HG02852 (cell line): ENCODE data around the gene KDM4E.
"Not testable (repeated sequence)": the region's sequence is repeated elsewhere in the genome, so short reads cannot be mapped to it uniquely, and the experiment has no call there.

ENCODE experiments used
- ATAC-seq: cut with Tn5 transposase; IDR thresholded peaks from one replicate; pipeline ENCODE4 v1.9.1; 2021; ENCODE audit warnings: mild to moderate bottlenecking, moderate library complexity; ENCODE audit not compliant: unreplicated experiment

The KDM4E gene

DNA sequence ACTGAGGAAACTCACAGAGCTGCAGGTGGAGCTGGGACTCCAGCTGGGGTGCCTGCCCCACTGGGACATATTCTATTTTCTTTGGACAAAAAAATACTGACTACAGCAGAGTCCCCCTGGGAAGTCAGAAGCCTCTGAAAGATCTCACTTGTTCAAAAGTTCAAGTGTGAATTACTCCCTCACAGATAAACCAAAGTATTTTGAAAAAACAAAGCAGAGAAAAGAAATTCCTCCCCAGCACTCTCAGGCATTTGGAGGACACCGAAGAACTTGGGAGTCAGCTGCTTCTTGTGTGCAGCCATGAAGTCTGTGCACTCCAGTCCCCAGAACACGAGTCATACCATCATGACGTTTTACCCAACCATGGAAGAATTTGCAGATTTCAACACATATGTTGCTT is 24.1 kb downstream of the KDM4E start, which contains the start of gene KDM4F:
TSS of gene KDM4F (plus strand) at position 301 of the 400 bp plus-strand sequence.
- ATAC-seq, result not testable (repeated sequence)

DNA sequence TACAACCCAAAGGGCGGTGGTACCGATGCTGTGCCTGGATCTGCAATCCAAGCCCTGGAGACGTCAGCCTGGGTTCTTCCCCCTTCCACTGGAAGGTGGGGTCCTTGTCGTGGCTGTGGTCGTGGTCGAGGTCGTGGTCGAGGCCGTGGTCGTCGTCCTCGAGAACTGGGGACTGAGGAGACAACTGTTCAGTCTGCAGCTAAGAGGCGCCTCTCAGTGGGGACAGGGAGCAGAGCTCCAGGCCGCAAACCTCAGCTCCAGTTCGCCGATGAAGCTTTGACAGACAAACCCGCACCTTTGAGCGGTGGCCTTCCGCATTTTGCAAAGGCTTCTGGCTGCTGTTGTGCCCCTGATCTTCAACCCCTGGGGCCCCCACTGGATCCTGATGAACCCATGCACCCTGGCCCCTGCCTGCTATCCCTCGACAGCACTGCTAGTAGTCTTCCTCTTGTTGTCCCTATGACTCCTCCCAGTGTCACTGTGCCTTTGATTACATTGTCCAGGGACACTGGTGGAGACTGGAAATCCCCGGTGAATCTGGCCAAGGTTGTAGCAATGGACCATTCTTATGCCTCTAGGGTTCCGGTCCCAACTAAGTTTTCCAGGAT is 25.6 kb downstream of the KDM4E start:
- no peak for ATAC-seq

DNA sequence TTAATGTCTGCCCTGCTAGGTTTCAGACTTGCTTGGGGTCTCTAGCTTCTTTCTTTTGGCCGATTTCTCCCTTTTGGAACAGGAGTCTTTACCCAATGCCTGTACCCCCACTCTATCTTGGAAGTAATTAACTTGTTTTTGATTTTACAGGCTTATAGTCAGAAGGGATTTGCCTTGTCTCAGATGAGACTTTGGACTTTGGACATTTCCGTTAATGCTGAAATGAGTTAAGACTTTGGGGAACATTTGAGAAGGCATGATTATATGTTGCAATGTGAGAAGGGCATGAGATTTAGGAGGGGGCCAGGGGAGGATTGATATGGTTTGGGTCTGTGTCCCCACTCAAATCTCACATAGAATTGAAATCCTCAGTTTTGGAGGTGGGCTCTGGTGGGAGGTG is 29.3 kb downstream of the KDM4E start:
- ATAC-seq, result no peak

DNA sequence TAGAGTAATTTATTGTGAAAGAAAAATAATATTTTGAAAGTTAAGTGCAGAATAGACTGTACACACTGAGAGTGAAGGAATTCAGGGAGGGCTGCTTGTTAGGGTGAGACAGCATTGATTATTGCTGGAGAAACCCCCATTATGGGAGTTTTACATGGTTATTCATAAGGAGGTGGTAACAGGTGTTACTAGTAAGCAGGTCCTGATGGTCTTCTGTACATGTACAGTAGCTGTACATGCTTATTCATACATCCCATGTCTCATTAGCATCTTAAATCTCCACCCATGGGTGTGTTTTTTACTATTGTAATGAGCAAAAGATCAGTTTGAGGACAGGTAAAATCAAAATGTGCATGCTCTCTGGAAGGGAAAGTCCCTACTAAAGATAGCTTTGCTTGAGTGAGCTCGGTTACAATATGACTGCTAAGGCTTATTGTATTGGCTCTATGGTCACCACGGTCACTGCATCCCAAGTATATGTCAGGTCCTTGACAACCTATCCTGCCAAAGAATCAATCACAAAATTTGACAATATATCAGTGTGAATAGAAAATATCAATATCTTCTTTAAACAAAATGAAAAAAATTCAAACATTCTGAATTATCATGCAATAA is 30.3 kb downstream of the KDM4E start:
- peak; percentile 99 for ATAC-seq

DNA sequence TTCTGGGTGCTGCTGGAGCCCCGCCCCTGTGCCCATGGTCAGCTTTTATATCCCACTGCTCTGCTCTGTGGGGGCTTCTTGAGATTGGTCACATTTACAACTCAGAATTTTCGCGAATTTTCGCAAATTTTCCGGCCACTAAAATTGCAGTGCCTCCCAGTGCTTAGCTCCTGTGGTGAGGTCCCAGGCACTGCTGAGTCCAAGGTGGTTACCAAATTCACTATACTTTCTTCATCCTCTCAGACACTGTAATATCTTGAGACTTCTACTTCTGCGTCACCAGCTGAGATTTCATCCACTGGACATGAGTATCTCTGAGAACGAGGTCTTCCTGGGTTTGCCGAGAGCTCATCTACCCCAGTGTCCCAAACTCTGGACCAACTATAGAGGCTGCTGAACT is 32.9 kb downstream of the KDM4E start:
- no peak for ATAC-seq

DNA sequence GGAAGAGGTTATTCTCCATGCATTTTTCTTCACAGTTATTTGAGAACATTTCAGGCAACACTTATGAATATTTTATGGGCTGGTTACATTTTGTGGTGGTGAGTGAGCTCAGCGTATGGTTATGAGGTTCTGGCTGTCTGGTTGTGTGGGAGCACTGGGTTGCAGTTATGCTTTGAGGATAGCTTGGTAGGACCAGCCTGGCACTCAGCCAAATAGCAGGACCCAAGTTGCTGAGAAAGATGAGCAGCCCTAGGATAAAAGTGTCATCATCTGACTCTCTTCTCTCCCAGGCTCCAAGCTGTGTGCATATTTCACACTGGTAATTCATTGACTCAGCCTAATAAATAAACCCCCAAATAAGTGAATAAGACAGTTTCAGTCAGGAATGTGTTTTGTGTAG is 33.6 kb downstream of the KDM4E start:
- ATAC-seq, result no peak

DNA sequence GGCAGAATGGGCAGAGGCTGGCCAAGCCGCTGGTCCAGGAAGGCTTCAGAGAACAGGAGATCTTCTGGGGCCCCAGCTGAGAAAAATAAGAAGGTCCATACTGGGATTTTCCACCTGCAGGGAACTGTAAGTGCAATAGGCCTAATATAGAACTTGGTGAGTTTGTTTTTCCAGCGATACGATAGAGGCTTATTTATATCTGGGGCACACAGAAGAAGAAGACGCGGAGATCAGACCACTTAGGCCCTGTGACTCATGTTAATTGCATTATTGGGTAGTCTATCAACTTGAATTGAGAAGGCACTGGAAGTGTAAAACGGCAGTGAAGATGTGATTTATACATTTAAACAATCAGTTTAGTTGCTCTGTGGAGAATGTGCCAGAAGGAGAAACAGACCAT is 34.0 kb downstream of the KDM4E start:
- no peak for ATAC-seq

DNA sequence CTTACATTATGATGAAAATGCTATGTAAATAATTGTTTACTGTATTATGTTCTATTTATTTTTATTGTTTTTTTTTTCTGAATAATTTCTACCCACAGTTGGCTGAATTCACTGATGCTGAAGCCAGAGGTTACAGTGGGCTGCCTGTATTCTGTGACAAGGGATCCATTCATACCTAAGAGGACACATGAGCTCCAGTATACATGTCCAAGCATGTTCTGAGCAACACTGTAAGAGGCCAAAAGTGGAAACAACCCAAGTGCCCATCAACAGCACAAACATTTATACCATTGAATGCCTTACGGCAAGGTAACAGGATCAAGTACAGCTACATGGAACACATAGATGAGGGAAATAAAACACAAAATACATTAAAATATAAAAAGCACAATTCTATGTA is 40.3 kb downstream of the KDM4E start:
- no peak for ATAC-seq

DNA sequence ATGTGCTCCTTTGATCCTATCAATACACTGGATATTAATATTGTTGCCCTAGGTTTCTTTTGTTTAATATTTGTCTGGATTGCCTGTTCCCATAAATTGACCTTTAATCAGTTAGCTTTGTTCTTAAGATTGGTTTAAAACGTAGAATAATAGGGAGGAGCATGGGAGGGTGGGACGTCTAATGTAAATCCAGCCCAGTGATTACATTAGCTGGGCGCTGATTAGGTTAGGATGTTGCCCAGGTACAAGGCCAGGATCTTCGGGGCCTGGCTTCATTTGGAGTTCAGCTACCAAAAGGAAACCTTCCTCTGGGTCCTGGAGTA is 41.6 kb downstream of the KDM4E start, which contains the start of gene SRSF8:
TSS of gene SRSF8 (plus strand) at position 204 of the 323 bp plus-strand sequence. CDS start 308 bp downstream, outside the sequence.
- peak; percentile 46 for ATAC-seq

DNA sequence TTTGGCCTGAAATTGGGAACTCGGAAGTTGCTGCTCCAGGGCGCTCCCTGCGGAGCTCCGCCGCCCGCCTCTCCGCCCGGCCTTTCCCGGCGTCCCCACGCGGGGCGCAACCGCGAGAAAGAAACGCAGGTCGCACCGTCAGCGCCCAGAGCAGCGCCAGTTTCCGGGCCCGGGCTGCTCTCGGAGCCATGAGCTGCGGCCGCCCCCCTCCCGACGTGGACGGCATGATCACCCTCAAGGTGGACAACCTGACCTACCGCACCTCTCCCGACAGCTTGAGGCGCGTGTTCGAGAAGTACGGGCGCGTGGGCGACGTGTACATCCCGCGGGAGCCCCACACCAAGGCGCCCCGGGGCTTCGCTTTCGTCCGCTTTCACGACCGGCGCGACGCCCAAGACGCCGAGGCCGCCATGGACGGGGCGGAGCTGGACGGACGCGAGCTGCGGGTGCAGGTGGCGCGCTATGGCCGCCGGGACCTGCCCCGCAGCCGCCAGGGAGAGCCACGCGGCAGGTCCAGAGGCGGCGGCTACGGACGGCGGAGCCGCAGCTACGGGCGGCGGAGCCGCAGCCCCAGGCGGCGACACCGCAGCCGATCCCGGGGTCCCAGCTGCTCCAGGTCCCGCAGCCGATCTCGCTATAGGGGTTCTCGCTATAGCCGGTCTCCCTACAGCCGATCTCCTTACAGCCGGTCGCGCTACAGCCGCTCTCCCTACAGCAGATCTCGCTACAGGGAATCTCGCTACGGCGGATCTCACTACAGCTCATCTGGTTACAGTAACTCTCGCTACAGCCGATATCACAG is 42.2 kb downstream of the KDM4E start:
- peak; percentile 67 for ATAC-seq

DNA sequence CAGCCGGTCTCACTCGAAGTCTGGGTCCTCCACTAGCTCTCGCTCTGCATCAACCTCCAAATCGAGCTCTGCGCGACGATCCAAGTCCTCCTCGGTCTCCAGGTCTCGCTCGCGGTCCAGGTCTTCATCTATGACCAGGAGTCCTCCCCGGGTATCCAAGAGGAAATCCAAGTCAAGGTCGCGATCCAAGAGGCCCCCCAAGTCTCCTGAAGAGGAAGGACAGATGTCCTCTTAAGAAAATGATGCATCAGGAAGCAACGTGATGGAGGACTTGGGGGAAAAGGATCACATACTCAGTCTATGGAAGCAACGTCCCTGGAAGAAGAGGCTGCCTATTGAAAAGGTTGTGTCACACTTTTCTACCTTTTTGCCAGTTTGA is 42.8 kb downstream of the KDM4E start:
- no peak for ATAC-seq

DNA sequence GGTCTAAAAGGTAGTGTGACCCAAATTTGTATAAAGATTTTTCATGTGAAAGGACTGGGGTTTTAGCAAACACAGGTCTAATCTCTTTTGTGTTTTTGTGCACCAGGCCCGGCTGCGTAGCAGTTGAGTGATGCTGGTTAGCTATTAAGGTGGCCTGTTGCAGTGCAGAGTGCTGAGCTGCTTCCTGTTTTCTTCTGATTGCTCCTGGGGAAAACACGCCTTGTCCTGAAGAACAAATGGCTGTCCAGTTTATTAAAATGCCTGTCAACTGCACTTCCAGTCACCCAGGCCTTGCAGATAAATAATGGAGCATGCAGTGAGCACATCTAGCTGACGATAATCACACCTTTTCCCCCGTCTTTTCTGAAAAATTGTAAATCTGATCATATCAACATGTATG is 43.5 kb downstream of the KDM4E start:
- ATAC-seq, result peak; percentile 63

DNA sequence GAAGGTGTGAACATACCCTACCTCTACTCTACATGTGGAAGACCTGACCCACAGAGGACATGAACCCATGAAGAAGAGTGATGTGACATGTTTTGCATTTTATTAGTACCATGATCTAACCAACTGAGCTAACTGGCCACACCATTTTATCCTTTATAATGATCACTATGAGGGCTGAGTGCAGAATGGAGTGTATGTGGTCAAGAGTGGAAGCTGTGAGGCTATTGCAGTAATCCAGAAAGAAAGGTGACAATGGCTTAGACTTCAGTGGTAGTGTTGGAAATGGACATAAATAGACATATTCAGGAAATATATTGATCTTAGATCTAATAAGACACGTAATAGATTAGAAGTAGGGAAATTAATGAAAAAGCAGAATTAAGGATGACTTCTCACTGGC is 45.4 kb downstream of the KDM4E start:
- no peak for ATAC-seq

DNA sequence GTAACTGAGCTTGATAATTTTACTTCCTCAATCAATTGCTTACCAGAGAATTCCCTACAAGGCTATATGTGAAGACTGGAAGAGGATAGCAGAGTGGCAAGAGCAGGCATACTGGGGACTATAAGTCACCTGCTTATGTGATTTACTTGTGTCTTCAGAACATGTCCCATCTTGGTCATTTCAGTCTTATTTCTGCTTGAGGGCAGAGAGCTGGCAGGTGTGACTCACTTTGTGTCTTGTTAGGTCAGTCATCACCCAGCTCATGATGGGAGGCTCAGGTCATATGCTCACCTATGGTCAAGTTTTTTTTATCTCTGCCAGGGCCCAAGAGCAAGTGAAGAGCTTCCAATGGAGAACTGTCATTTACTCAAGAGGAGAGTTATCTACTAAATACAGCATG is 47.9 kb downstream of the KDM4E start:
- ATAC-seq, result no peak

DNA sequence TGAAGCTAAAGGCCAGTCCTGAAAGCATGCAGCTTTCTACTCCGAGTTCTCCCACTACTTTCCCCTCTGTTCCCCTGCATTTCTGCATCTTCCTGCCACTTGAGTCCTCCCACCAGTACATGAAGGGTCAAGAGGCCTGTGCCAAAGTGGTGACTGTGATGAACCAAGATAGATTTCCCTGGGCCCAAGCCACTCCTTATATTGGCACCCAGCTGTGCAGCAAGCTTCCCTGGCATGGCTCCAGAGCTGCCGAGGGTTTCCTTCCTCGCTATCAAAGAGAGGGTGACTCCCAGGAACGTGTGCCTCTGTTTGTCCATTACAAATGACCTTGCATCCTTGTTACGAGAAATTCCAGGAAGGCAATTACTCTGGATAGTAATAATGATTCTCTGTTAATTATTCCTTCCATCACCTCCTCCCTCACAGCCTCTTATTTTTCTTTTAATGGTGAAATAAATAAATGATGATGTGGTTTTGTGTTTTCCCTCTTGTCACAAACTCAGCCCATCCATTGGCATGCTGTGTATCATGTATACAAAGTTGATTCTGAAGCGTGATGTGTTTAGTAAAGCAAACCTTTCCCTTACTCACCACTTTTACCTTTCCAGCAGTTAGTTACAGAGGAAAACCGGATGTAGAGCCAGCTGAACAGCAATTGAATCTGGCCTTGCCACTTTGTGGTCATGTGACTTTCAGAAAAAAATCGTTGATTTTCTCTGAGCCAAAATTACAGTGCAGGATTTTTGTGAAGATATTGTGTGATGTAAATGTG is 49.9 kb downstream of the KDM4E start:
- ATAC-seq, result no peak

DNA sequence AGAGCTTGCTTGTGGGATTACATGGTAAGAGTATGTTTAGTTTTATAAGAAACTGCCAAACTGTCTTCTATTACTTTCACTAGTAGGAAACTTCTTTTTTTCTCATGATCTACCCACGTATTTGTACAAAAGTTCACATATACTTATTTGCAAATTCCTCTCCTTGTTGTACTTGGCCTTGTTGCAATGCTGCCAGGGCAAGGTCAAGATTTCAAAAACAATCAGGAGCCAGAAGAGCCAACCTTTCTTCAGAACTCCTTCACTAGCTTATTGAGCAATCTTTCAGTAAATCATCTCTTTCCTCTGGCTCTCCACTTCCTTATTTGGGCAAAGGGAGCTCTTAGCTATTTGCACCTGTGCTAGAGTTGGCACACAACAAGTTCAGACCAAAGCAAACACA is 51.4 kb downstream of the KDM4E start:
- no peak for ATAC-seq

DNA sequence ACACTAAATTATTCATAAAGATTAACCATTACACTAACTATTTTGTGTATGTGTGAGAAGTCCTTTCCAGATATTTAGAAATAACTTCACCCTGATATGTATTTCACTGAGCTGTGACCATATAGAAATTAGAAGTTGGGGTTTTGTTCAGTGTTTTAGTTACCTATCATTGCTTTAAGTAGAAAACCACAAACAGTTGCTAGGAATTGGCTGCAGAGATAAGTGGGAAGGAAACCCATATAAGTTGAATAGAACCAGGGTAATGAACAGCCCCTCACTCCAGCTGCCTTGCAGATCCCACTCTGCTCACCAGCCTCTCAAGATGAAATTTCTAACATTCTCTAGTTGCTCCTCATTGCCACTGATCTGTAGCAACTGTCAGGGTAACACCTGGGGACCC is 51.9 kb downstream of the KDM4E start:
- ATAC-seq, result no peak
